ENCODE data around the gene ASXL1.
A peak's percentile ranks its signal among the peaks of the same experiment; 100 is the strongest.
"Not testable (repeated sequence)": the region's sequence is repeated elsewhere in the genome, so short reads cannot be mapped to it uniquely, and the experiment has no call there.

Gene ASXL1

GRCh38 chr20:32463642-32464400 is 105.7 kb downstream of the ASXL1 start:
- in situ Hi-C loops (cut with HindIII; ENCODE audit: low sequenced_read_pairs), result no loop called here
- no peak for TF ChIP-seq CTCF (IDR thresholded peaks at IDR 0.05; ENCODE audit: low read depth, low read length)
- no peak for DNase-seq (ENCODE audit: low read depth, low spot score)
- H3K4me3 ChIP-seq (ENCODE audit: low read depth, low read length), result no peak overlapping the region

GRCh38 chr20:32464401-32465091 is 106.4 kb downstream of the ASXL1 start:
- no peak overlapping the region for H3K4me3 ChIP-seq (ENCODE audit: low read depth, low read length)
- in situ Hi-C loops (cut with HindIII; ENCODE audit: low sequenced_read_pairs), result no loop called here
- TF ChIP-seq CTCF (IDR thresholded peaks at IDR 0.05; ENCODE audit: low read depth, low read length), result no peak
- DNase-seq (ENCODE audit: low read depth, low spot score), result no peak

GRCh38 chr20:32465092-32465900 is 107.2 kb downstream of the ASXL1 start:
- peak; percentile 83 for DNase-seq (ENCODE audit: low read depth, low spot score)
- no peak overlapping the region for H3K4me3 ChIP-seq (ENCODE audit: low read depth, low read length)
- no peak for TF ChIP-seq CTCF (IDR thresholded peaks at IDR 0.05; ENCODE audit: low read depth, low read length)
- in situ Hi-C loops (cut with HindIII; ENCODE audit: low sequenced_read_pairs), result no loop called here

GRCh38 chr20:32465901-32466675 is 108.0 kb downstream of the ASXL1 start:
- H3K4me3 ChIP-seq (ENCODE audit: low read depth, low read length); in situ Hi-C loops (cut with HindIII; ENCODE audit: low sequenced_read_pairs); DNase-seq (ENCODE audit: low read depth, low spot score): not testable (repeated sequence)

GRCh38 chr20:32466739-32467505 is 108.8 kb downstream of the ASXL1 start:
- no peak for DNase-seq (ENCODE audit: low read depth, low spot score)
- in situ Hi-C loops (cut with HindIII; ENCODE audit: low sequenced_read_pairs), result no loop called here
- H3K4me3 ChIP-seq (ENCODE audit: low read depth, low read length), result no peak overlapping the region
- no peak for TF ChIP-seq CTCF (IDR thresholded peaks at IDR 0.05; ENCODE audit: low read depth, low read length)

GRCh38 chr20:32467506-32468312 is 109.6 kb downstream of the ASXL1 start:
- in situ Hi-C loops (cut with HindIII; ENCODE audit: low sequenced_read_pairs), result no loop called here
- H3K4me3 ChIP-seq (ENCODE audit: low read depth, low read length), result no peak overlapping the region
- DNase-seq (ENCODE audit: low read depth, low spot score), result no peak
- no peak for TF ChIP-seq CTCF (IDR thresholded peaks at IDR 0.05; ENCODE audit: low read depth, low read length)
